Keratinocyte (primary cell): Measurements from ENCODE around the gene BLACAT1.

ENCODE experiments used
- EZH2 ChIP-seq: IDR thresholded peaks from one replicate; pipeline ENCODE4 v1.6.1; 2012; ENCODE audit warnings: inconsistent platforms, mild to moderate bottlenecking, low read length, moderate library complexity
- TF ChIP-seq, protein P1 (sequence below), 3 experiments: IDR thresholded peaks in 1 of 3; conservative IDR thresholded peaks in 1 of 3; optimal IDR thresholded peaks in 1 of 3; 2 replicates in 2 of 3; 3 replicates in 1 of 3; pipeline versions ENCODE3 to v1.5.1; 2011; ENCODE audit warnings: low read length in 3 of 3, mild to moderate bottlenecking in 3 of 3, moderate library complexity in 2 of 3, control low read depth in 1 of 3, inconsistent platforms in 1 of 3; ENCODE audit not compliant: insufficient read depth in 2 of 3; ENCODE audit errors: extremely low read depth in 1 of 3

- TF ChIP-seq, protein P1, sequence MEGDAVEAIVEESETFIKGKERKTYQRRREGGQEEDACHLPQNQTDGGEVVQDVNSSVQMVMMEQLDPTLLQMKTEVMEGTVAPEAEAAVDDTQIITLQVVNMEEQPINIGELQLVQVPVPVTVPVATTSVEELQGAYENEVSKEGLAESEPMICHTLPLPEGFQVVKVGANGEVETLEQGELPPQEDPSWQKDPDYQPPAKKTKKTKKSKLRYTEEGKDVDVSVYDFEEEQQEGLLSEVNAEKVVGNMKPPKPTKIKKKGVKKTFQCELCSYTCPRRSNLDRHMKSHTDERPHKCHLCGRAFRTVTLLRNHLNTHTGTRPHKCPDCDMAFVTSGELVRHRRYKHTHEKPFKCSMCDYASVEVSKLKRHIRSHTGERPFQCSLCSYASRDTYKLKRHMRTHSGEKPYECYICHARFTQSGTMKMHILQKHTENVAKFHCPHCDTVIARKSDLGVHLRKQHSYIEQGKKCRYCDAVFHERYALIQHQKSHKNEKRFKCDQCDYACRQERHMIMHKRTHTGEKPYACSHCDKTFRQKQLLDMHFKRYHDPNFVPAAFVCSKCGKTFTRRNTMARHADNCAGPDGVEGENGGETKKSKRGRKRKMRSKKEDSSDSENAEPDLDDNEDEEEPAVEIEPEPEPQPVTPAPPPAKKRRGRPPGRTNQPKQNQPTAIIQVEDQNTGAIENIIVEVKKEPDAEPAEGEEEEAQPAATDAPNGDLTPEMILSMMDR (optimal IDR thresholded peaks at IDR 0.05 in 1 of 3, IDR thresholded peaks at IDR 0.05 in 1 of 3, conservative IDR thresholded peaks at IDR 0.05 in 1 of 3; ENCODE audit: extremely low read depth in 1 of 3, insufficient read depth in 2 of 3, low read length in 3 of 3), result no peak
- no peak for TF ChIP-seq EZH2
Measured at GRCh38 chr1:205486258-205486657, 30.4 kb upstream of the BLACAT1 start.
